Middle frontal gyrus (tissue), 1 donor: ENCODE results near the gene SERPINB6.
"Not testable (repeated sequence)": the region's sequence is repeated elsewhere in the genome, so short reads cannot be mapped to it uniquely, and the experiment has no call there.

Experiments used
- DNase-seq: peaks from one replicate; pipeline ENCODE4 v3.0.0-alpha.2; 2015; ENCODE audit warnings: low spot score; ENCODE audit errors: extremely low spot score

SERPINB6 gene

GRCh38 chr6:2999618-3000557 is 28.5 kb upstream of the SERPINB6 start, which contains the start of gene NQO2:
Gene NQO2, plus strand, starts transcription at chr6:2999894. Its CDS starts 6,659 bp downstream, at chr6:3006553.
- DNase-seq: peak; percentile 72

- no peak for DNase-seq
Observed at GRCh38 chr6:2998998-2999617, 27.7 kb upstream of the SERPINB6 start.

GRCh38 chr6:2998249-2998997 is 27.1 kb upstream of the SERPINB6 start:
- DNase-seq: not testable (repeated sequence)

GRCh38 chr6:2993755-2994317 is 22.5 kb upstream of the SERPINB6 start:
- DNase-seq: no peak

GRCh38 chr6:2992330-2992979 is 21.1 kb upstream of the SERPINB6 start:
- no peak for DNase-seq

GRCh38 chr6:2990932-2991506 is 19.7 kb upstream of the SERPINB6 start:
- DNase-seq: no peak

GRCh38 chr6:2990248-2990931 is 19.0 kb upstream of the SERPINB6 start:
- no peak for DNase-seq

- peak; percentile 94 for DNase-seq
Observed at GRCh38 chr6:2989332-2990247, 18.2 kb upstream of the SERPINB6 start.

GRCh38 chr6:2988426-2989331 is 17.3 kb upstream of the SERPINB6 start:
- peak; percentile 71 for DNase-seq

- no peak for DNase-seq
Observed at GRCh38 chr6:2988094-2988425, 16.7 kb upstream of the SERPINB6 start.

- DNase-seq: no peak
Observed at GRCh38 chr6:2986722-2987221, 15.4 kb upstream of the SERPINB6 start.

GRCh38 chr6:2984738-2985406 is 13.5 kb upstream of the SERPINB6 start:
- DNase-seq: no peak

GRCh38 chr6:2982426-2983117 is 11.2 kb upstream of the SERPINB6 start:
- DNase-seq: no peak

- no peak for DNase-seq
Observed at GRCh38 chr6:2980465-2980855, 9.1 kb upstream of the SERPINB6 start.

- DNase-seq: no peak
Observed at GRCh38 chr6:2979819-2980464, 8.6 kb upstream of the SERPINB6 start.

GRCh38 chr6:2978923-2979322 is 7.6 kb upstream of the SERPINB6 start:
- no peak for DNase-seq
